Activated naive CD8-positive, alpha-beta T cell treated with anti-CD3 and anti-CD28 coated beads, Interleukin-2, amount 10 ng/mL, durations not matched to agents 7 days and 5 days (primary cell): ENCODE data around the gene CSGALNACT2. TPM values are rescaled to one million over a fixed set of nuclear protein-coding genes. Genes with fewer than 3 reads are reported as not detected.

Experiments
- ATAC-seq: fragments of 150-1000 bp; cut with Tn5 transposase; one replicate; pipeline ENCODE4 v1.10.0; 2021; ENCODE audit warnings: low read depth, moderate library complexity
- POLR2A ChIA-PET: fragments of 350-600 bp; sonication (Branson Sonifier 250); formaldehyde crosslinking; loops from one replicate; lab custom pipeline; 2021; ENCODE audit warnings: antibody characterized with exemption; lab: Charles Lee
- DNase-seq: peaks from one replicate; pipeline ENCODE4 v3.0.0; 2021
- H3K27ac Mint-ChIP-seq: one replicate; pipeline ENCODE4 v1.8.0; 2022; ENCODE audit warnings: mild to moderate bottlenecking, mixed read lengths
- H3K27me3 Mint-ChIP-seq: one replicate; pipeline ENCODE4 v1.8.0; 2022; ENCODE audit warnings: mild to moderate bottlenecking, moderate library complexity, mixed read lengths
- H3K36me3 Mint-ChIP-seq: one replicate; pipeline ENCODE4 v1.8.0; 2021; ENCODE audit warnings: mild to moderate bottlenecking, mixed read lengths
- H3K4me1 Mint-ChIP-seq: one replicate; pipeline ENCODE4 v1.8.0; 2021; ENCODE audit warnings: mixed read lengths
- H3K4me3 Mint-ChIP-seq: one replicate; pipeline ENCODE4 v1.8.0; 2022; ENCODE audit warnings: mild to moderate bottlenecking, moderate library complexity, mixed read lengths
- H3K9me3 Mint-ChIP-seq: one replicate; pipeline ENCODE4 v1.8.0; 2021; ENCODE audit warnings: mixed read lengths
- total RNA-seq, 2 experiments: library from RNA; stranded (reverse); gene quantifications; one replicate each; pipeline ENCODE4 v1.2.3, GENCODE V29; 2021

CSGALNACT2 gene
- total RNA-seq, 2 experiments from 2014 or later: 37.2 to 39.5 TPM

DNA sequence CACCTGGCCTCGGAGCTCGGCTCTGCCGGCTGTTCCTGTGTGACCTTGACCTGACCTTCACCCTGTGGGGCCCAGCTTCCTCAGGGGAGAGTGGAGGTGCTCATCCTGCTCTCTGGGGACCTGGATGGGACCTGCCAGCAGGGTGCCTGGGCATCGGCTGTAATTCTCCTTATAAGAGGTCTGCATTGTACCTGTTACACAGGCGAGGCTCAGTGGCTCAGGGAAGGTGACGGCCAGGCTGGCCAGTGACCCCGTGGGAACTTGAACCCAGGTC lies 32.4 kb upstream of the CSGALNACT2 start:
- Mint-ChIP-seq H3K27ac (no peak overlapping the region), H3K9me3 (no peaks in the 10 kb centered on the region), H3K27me3 (peaks cover 24% of the 10 kb centered on the region), H3K36me3 (no peaks in the 10 kb centered on the region), H3K4me3 (no peak overlapping the region), H3K4me1 (peaks cover 11% of the 10 kb centered on the region)
- DNase-seq (no peak), ATAC-seq (peak; percentile 6)
- POLR2A ChIA-PET: interaction anchor here (2.0 kb wide), 1 partner anchor 32 kb away, joined by 7 read pairs; the partner anchor contains the start of gene CSGALNACT2

DNA sequence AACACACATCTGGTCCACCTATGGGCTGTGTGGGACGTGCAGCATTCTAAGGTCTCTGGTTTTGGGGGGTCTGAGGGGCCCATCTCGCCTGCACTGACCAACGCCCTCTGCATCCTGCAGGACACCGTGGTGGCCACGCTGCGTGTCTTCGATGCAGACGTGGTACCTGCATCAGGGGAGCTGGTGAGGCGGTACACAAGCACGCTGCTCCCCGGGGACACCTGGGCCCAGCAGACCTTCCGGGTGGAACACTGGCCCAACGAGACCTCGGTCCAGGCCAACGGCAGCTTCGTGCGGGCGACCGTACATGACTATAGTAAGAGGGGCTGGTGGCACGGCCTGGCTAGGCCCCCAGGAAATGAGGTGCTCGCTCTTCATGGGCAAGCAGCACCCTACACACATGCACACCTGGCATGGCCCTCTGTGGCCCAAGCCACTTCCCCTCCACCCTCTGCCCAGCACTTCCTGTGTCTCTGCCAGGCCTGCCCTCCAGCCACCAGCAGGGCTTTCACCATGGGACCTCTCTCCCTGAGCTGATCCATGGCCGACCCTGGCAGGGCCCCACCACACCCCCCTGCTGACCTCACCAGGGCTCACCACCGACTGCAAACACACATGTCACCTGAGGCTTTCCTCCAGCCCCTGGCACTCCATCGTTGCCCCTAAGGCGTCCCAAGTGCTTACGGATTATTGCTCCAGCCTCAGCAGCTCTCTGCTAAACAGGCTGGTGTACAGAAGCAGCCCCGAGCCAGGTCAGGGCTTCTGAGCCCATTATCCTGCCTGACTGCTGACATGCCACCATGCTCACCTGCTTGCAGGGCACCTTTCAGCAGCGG lies 31.8 kb upstream of the CSGALNACT2 start:
- Mint-ChIP-seq H3K27me3 (peaks cover 24% of the 10 kb centered on the region), H3K4me3 (no peak overlapping the region), H3K9me3 (no peaks in the 10 kb centered on the region), H3K27ac (peak overlapping the region; percentile 56), H3K36me3 (no peaks in the 10 kb centered on the region), H3K4me1 (peaks cover 11% of the 10 kb centered on the region)
- POLR2A ChIA-PET: interaction anchor here (2.0 kb wide), 1 partner anchor 32 kb away, joined by 7 read pairs; the partner anchor contains the start of gene CSGALNACT2
- ATAC-seq (no peak), DNase-seq (no peak)

DNA sequence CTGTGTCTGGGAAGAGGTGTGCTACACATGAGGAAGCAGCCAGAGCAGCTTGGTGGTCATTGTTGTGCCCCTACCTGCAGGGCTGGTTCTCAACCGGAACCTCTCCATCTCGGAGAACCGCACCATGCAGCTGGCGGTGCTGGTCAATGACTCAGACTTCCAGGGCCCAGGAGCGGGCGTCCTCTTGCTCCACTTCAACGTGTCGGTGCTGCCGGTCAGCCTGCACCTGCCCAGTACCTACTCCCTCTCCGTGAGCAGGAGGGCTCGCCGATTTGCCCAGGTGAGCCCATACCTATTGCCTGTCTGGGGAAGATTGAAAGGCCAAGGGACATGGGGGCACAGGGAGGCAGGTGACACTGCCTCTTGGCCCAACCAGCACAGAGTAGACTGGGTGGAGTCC lies 29.3 kb upstream of the CSGALNACT2 start:
- Mint-ChIP-seq H3K4me1 (peaks cover 10% of the 10 kb centered on the region), H3K27ac (no peak overlapping the region), H3K36me3 (no peaks in the 10 kb centered on the region), H3K4me3 (no peak overlapping the region), H3K9me3 (no peaks in the 10 kb centered on the region), H3K27me3 (peaks cover 6% of the 10 kb centered on the region)
- ATAC-seq (no peak), DNase-seq (no peak)
- POLR2A ChIA-PET: no interaction called here

DNA sequence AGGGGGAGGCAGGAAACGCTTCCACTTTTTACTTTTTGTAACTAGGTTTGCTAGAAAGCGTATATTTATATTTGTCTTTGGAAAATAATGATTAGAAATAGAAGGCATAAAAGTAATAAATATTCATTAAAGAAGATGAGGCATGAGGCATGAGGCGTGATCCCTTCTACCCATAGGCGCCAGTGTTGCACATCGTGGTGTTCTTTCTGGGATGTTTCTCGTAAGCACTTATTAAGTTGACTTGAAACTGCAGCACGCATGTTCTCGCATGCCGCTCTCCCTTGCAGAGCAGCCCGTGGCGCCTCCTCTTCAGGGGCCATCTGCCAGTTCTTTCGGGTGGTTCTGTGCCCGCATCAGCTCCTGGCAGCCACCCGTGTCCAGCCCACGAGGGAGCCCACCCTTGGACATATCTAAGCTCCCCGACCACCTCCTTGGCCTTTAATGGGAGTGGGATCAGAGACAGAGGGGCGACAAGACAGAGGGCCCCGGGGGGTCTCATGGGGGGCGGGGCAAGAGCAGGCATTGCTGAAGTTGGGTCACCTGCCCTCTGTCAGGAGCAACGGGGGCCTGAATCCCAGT lies 28.5 kb upstream of the CSGALNACT2 start:
- H3K4me1 Mint-ChIP-seq: peaks cover 11% of the 10 kb centered on the region
- no peak for DNase-seq
- H3K27me3 Mint-ChIP-seq: peaks cover 3% of the 10 kb centered on the region
- H3K9me3 Mint-ChIP-seq: no peaks in the 10 kb centered on the region
- H3K36me3 Mint-ChIP-seq: no peaks in the 10 kb centered on the region
- POLR2A ChIA-PET: interaction anchor here (1.5 kb wide), 1 partner anchor 28 kb away, joined by 4 read pairs; the partner anchor contains the start of gene CSGALNACT2
- H3K4me3 Mint-ChIP-seq: no peak overlapping the region
- no peak overlapping the region for H3K27ac Mint-ChIP-seq
- no peak for ATAC-seq

DNA sequence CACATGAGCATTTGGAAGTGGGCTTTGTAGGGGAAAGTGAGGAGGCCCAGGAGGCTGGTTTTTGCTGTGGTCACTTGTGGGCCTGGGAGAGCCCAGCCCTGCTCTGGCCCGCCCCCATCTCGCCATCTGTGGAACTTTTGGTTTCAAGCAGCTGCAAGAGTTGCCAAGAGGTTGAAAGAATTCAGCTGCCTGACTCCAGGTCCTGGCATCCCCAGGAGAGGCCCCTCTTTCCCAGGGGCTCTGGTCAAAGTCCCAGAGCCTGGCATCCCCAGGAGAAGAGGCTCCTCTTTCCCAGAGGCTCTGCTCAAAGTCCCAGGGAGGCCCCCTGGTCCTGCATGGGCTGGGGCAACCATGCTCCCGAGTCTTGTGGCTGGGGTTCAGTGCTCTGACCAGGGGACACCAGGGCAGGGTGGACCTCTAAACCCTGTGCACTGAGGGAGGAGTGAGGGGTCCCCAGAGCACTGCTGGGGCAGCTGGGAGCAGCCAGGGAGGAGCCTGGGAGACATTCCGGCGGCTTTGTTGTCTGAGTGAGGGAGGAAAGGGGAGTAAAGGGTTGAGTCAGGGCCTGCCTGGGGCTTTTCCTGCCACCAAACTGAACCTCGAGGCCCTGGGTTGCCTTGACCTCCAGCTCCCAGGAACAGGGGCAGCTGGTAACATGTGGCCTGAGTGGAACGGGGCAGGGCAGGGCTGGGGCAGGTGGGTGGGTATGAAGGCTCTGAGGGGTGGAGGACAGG lies 27.7 kb upstream of the CSGALNACT2 start:
- H3K4me1 Mint-ChIP-seq: peaks cover 9% of the 10 kb centered on the region
- no peaks in the 10 kb centered on the region for H3K27me3 Mint-ChIP-seq
- H3K4me3 Mint-ChIP-seq: no peak overlapping the region
- POLR2A ChIA-PET: interaction anchor here (1.5 kb wide), 1 partner anchor 27 kb away, joined by 4 read pairs; the partner anchor contains the start of gene CSGALNACT2
- DNase-seq (no peak), ATAC-seq (no peak)
- no peaks in the 10 kb centered on the region for H3K36me3 Mint-ChIP-seq
- H3K27ac Mint-ChIP-seq: no peak overlapping the region
- no peaks in the 10 kb centered on the region for H3K9me3 Mint-ChIP-seq

DNA sequence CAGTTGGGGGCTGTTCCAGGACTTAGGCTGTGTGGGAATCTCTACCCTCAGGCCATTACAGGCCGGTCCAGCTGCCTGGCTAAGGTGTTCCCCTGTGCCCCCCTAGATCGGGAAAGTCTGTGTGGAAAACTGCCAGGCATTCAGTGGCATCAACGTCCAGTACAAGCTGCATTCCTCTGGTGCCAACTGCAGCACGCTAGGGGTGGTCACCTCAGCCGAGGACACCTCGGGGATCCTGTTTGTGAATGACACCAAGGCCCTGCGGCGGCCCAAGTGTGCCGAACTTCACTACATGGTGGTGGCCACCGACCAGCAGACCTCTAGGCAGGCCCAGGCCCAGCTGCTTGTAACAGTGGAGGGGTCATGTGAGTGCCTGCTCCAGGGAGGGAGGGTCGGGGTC lies 27.1 kb upstream of the CSGALNACT2 start:
- Mint-ChIP-seq H3K27me3 (no peaks in the 10 kb centered on the region), H3K9me3 (no peaks in the 10 kb centered on the region), H3K36me3 (no peaks in the 10 kb centered on the region), H3K27ac (no peak overlapping the region), H3K4me1 (peaks cover 8% of the 10 kb centered on the region), H3K4me3 (no peak overlapping the region)
- POLR2A ChIA-PET: interaction anchor here (1.5 kb wide), 1 partner anchor 27 kb away, joined by 4 read pairs; the partner anchor contains the start of gene CSGALNACT2
- ATAC-seq: no peak
- DNase-seq: no peak

DNA sequence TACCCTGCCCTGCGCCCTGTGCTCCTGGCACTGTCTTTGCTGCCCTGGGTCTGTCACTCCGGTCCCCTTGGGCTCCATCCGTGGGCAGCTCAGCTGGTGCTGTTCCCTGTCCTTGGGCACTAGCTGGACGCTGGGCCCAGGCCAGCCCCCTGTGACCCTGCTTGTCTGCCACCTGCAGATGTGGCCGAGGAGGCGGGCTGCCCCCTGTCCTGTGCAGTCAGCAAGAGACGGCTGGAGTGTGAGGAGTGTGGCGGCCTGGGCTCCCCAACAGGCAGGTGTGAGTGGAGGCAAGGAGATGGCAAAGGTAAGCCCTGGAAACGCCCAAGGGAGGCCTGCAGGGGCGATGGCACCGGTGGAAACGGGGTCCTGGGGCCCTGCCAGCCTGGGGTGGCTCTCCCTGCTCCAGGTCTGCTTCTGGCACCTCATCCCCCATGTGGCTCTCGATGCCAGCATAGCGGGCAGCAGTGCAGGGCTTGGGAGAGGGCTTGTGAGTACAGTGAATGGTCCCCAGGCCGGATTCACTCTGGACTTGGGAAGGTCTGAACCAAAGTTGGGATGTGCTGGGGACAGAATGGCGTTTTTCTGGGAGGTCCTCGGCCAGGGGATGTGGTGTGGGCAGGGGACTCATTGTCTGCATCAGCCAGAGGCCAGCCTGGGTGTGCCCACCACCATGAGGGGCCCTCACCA lies 26.2 kb upstream of the CSGALNACT2 start:
- H3K27me3 Mint-ChIP-seq: no peaks in the 10 kb centered on the region
- ATAC-seq: no peak
- POLR2A ChIA-PET: no interaction called here

DNA sequence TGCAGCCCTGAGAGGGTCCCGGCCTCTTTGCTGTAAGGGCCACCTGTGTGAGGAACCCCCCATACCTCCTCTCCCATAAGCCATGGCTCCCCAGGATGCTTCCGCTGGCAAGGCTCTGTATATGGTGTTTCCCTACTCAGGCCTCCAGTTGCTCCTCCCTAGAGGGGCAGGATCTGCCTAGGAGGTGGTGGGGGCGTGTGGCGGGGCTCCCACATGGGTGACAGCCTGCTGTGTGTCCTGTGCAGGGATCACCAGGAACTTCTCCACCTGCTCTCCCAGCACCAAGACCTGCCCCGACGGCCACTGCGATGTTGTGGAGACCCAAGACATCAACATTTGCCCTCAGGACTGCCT lies 25.7 kb upstream of the CSGALNACT2 start:
- Mint-ChIP-seq H3K4me3 (no peak overlapping the region), H3K4me1 (peaks cover 3% of the 10 kb centered on the region), H3K27ac (no peak overlapping the region), H3K9me3 (no peaks in the 10 kb centered on the region), H3K36me3 (no peaks in the 10 kb centered on the region), H3K27me3 (no peaks in the 10 kb centered on the region)
- DNase-seq (no peak), ATAC-seq (no peak)
- POLR2A ChIA-PET: no interaction called here

More for the DNA sequence above, 26.2 kb upstream of the CSGALNACT2 start:
- H3K27ac Mint-ChIP-seq: peak overlapping the region; percentile 9
- H3K36me3 Mint-ChIP-seq: no peaks in the 10 kb centered on the region
- no peak overlapping the region for H3K4me3 Mint-ChIP-seq
- no peak for DNase-seq
- peaks cover 3% of the 10 kb centered on the region for H3K4me1 Mint-ChIP-seq
- no peaks in the 10 kb centered on the region for H3K9me3 Mint-ChIP-seq

DNA sequence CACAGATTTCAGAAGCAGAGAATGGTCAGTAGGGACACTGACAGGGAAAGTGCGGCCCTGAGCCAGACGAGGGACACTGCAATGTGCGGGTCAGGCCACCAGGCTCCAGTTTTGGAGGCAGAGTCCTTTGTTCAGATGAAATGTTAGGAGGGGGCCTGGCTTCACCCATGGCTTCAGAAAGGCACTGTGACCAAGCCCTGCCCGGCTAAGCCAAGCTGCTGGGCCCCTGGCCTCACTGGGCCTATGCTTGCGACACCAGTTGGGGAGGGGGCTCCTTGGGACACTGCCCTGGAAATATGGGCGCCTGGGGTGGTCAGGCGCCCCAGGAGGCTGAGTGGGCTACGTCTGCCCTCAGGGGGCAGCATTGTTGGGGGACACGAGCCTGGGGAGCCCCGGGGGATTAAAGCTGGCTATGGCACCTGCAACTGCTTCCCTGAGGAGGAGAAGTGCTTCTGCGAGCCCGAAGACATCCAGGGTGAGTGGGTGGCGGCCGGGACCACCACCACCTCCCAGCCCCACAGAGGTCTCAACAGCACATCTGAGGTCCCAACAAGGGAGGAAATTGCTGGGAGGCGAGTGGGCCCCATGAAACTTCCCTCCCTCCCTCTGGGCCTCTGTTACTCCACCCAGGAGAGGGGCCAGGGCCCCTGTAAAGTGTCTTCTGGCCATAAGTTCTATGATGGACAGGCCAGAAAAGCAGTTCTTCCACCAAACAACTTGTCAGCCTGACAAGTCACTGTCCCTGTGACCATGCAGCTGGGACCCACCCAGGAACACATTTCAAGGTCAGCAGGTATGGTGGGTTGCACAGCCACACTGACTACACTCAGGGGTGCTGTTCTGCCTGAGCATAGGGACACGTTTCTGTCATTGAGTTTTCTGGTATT lies 24.8 kb upstream of the CSGALNACT2 start:
- ATAC-seq (no peak), DNase-seq (no peak)
- Mint-ChIP-seq H3K27ac (no peak overlapping the region), H3K4me1 (peaks cover 3% of the 10 kb centered on the region), H3K4me3 (no peak overlapping the region), H3K9me3 (no peaks in the 10 kb centered on the region), H3K27me3 (no peaks in the 10 kb centered on the region), H3K36me3 (no peaks in the 10 kb centered on the region)
- POLR2A ChIA-PET: interaction anchor here (1.9 kb wide), 1 partner anchor 25 kb away, joined by 5 read pairs; the partner anchor contains the start of gene CSGALNACT2

DNA sequence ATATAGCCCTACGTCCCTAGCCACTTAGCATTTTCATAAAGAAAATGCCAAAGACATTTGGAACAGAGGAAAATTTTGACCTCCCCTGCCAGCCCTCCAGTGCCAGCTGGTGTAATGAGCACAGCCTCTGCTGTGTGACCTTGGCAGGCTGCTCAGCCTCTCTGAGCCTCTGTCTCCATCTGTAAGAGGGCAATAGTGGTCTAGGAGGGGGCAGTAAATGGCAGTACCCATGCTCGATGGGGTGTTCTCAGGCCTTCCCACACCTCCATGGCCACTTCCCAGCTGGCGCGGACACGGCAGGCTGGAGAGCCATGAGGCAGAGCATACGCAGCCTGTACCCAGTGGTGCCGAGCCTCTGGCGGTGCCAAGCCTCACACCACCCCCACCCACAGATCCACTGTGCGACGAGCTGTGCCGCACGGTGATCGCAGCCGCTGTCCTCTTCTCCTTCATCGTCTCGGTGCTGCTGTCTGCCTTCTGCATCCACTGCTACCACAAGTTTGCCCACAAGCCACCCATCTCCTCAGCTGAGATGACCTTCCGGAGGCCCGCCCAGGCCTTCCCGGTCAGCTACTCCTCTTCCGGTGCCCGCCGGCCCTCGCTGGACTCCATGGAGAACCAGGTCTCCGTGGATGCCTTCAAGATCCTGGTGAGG lies 24.0 kb upstream of the CSGALNACT2 start:
- Mint-ChIP-seq H3K27me3 (no peaks in the 10 kb centered on the region), H3K9me3 (no peaks in the 10 kb centered on the region), H3K4me1 (peaks cover 3% of the 10 kb centered on the region), H3K4me3 (no peak overlapping the region), H3K27ac (no peak overlapping the region), H3K36me3 (no peaks in the 10 kb centered on the region)
- ATAC-seq (no peak), DNase-seq (peak; percentile 20)
- POLR2A ChIA-PET: interaction anchor here (1.9 kb wide), 1 partner anchor 24 kb away, joined by 5 read pairs; the partner anchor contains the start of gene CSGALNACT2

DNA sequence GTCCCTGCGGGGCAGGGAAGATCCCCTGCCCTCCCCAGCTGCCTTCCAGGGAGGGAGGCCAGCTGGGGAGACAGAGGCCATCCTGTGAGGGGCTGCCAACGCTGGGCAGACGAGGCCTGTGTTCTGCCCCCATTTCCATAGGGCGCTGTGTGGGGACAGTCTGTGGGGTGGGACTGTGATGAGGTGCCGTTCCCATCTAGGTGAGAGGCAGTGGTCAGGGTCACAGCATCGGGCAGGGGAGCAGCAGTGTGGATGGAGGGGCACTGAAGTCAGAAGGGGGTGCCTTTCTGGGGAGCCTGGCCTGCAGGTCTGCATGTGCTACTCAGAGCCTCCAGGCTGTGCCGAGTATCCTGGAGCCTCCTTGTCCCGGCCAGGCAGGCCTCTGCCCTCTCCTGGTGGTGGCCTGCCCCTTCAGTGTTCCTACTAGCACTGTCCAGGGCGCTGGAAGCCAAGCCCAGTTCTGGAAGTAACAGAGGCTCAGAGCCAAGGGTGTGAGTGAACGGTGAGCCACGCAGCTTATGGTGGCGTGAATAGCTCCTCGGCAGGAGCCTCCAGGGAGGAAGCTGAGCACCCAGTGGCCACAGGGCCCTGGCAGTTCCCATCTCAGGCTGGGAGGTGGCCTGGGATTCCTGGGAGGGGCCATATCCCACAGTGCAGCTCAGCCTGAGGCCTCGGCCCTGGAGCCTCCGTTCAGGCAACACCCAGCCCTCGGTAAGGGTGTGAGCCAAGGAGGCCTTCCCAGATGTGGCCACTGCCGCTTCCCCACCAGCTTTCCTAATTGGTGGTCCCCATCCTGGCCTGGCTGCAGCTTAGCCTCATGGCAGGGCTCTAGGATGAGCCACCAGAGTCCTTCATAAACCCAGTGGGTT lies 23.3 kb upstream of the CSGALNACT2 start:
- DNase-seq: no peak
- H3K36me3 Mint-ChIP-seq: no peaks in the 10 kb centered on the region
- peaks cover 3% of the 10 kb centered on the region for H3K4me1 Mint-ChIP-seq
- H3K27ac Mint-ChIP-seq: no peak overlapping the region
- H3K4me3 Mint-ChIP-seq: no peak overlapping the region
- POLR2A ChIA-PET: interaction anchor here (1.9 kb wide), 1 partner anchor 23 kb away, joined by 5 read pairs; the partner anchor contains the start of gene CSGALNACT2
- H3K9me3 Mint-ChIP-seq: no peaks in the 10 kb centered on the region
- no peak for ATAC-seq
- H3K27me3 Mint-ChIP-seq: no peaks in the 10 kb centered on the region
